CD14-positive monocyte (primary cell): ENCODE data around the gene BTN2A1. TPM values are rescaled to one million over a fixed set of nuclear protein-coding genes. Genes with fewer than 3 reads are reported as not detected.

Source experiments
- DNase-seq, 3 donors: peaks; one replicate each; pipeline ENCODE4 v3.0.0-alpha.2; 2011 to 2022
- H2AFZ ChIP-seq: 2 replicates; pipeline ENCODE4 v1.6.0; 2012; ENCODE audit warnings: mild to moderate bottlenecking, low read depth, low read length, inconsistent platforms; ENCODE audit not compliant: insufficient read depth, poor library complexity, severe bottlenecking
- H3K27ac ChIP-seq, 2 donors: 1 replicate in 1 of 2; 2 replicates in 1 of 2; pipeline ENCODE4 v1.5.1; 2012 to 2013; ENCODE audit warnings: low read length in 2 of 2, control low read depth in 1 of 2, inconsistent platforms in 1 of 2, low read depth in 1 of 2, mild to moderate bottlenecking in 1 of 2
- H3K27me3 ChIP-seq, 2 donors: one replicate each; pipeline versions ENCODE4 v1.6.0 to v1.6.1; 2011 to 2013; ENCODE audit warnings: low read length in 2 of 2; ENCODE audit not compliant: control insufficient read depth in 2 of 2, insufficient read depth in 2 of 2
- H3K36me3 ChIP-seq, 2 donors: replicated peaks in 1 of 2; 1 replicate in 1 of 2; 2 replicates in 1 of 2; pipeline versions ENCODE4 v1.5.1 to v1.6.1; 2012 to 2013; ENCODE audit warnings: low read length in 2 of 2, control low read depth in 1 of 2, inconsistent platforms in 1 of 2, mild to moderate bottlenecking in 1 of 2; ENCODE audit not compliant: insufficient read depth in 2 of 2, control insufficient read depth in 1 of 2
- H3K4me1 ChIP-seq, 2 donors: 1 replicate in 1 of 2; 2 replicates in 1 of 2; pipeline versions ENCODE4 v1.5.1 to v1.6.1; 2012 to 2013; ENCODE audit warnings: low read length in 2 of 2, control low read depth in 1 of 2, inconsistent platforms in 1 of 2, mild to moderate bottlenecking in 1 of 2, moderate library complexity in 1 of 2; ENCODE audit not compliant: insufficient read depth in 2 of 2, control insufficient read depth in 1 of 2
- H3K4me2 ChIP-seq: replicated peaks from 2 replicates; pipeline ENCODE3; 2012; ENCODE audit warnings: low read length, moderate library complexity, mild to moderate bottlenecking; ENCODE audit not compliant: poor library complexity, severe bottlenecking; ENCODE audit errors: extremely low read depth
- H3K4me3 ChIP-seq, 3 experiments: fragments of 200-600 bp in 1 of 3; sonication (generic) in 1 of 3; replicated peaks in 1 of 3; 1 replicate in 2 of 3; 2 replicates in 1 of 3; pipeline ENCODE4 v1.5.1; 2011 to 2013; ENCODE audit warnings: low read length in 3 of 3, mild to moderate bottlenecking in 3 of 3, control low read depth in 2 of 3, low read depth in 2 of 3, inconsistent platforms in 1 of 3, moderate library complexity in 1 of 3
- H3K79me2 ChIP-seq: 2 replicates; pipeline ENCODE4 v1.6.0; 2012; ENCODE audit warnings: mild to moderate bottlenecking, control low read depth, inconsistent platforms, low read length, moderate library complexity; ENCODE audit not compliant: insufficient read depth
- H3K9ac ChIP-seq: 2 replicates; pipeline ENCODE4 v1.6.0; 2017; ENCODE audit warnings: low read length, mild to moderate bottlenecking; ENCODE audit not compliant: insufficient read depth, poor library complexity, severe bottlenecking
- H3K9me3 ChIP-seq, 2 donors: replicated peaks in 1 of 2; 1 replicate in 1 of 2; 2 replicates in 1 of 2; pipeline versions ENCODE4 v1.5.1 to v1.6.1; 2012 to 2013; ENCODE audit warnings: low read length in 2 of 2, control low read depth in 1 of 2; ENCODE audit not compliant: control insufficient read depth in 1 of 2, insufficient read depth in 1 of 2
- H4K20me1 ChIP-seq: 2 replicates; pipeline ENCODE4 v1.6.0; 2012; ENCODE audit warnings: mild to moderate bottlenecking, low read length, control low read depth, moderate library complexity; ENCODE audit not compliant: insufficient read depth
- H3K27ac Mint-ChIP-seq, 7 donors: one replicate each; pipeline ENCODE4 v1.8.0; 2020; ENCODE audit warnings: mild to moderate bottlenecking in 7 of 7, mixed read lengths in 7 of 7, moderate library complexity in 6 of 7, inconsistent platforms in 2 of 7
- H3K27me3 Mint-ChIP-seq, 3 donors: one replicate each; pipeline ENCODE4 v1.8.0; 2021 to 2022; ENCODE audit warnings: low read depth in 3 of 3, mild to moderate bottlenecking in 3 of 3, mixed read lengths in 3 of 3, moderate library complexity in 3 of 3, inconsistent platforms in 1 of 3
- H3K36me3 Mint-ChIP-seq, 2 donors: one replicate each; pipeline ENCODE4 v1.8.0; 2020; ENCODE audit warnings: mixed read lengths in 2 of 2, inconsistent platforms in 1 of 2, mild to moderate bottlenecking in 1 of 2
- H3K4me1 Mint-ChIP-seq: one replicate; pipeline ENCODE4 v1.8.0; 2020; ENCODE audit warnings: mild to moderate bottlenecking, mixed read lengths
- H3K4me3 Mint-ChIP-seq, 2 donors: one replicate each; pipeline ENCODE4 v1.8.0; 2020; ENCODE audit warnings: mild to moderate bottlenecking in 2 of 2, mixed read lengths in 2 of 2, moderate library complexity in 1 of 2
- H3K9me3 Mint-ChIP-seq, 7 donors: one replicate each; pipeline ENCODE4 v1.8.0; 2020 to 2022; ENCODE audit warnings: mixed read lengths in 7 of 7, mild to moderate bottlenecking in 6 of 7, moderate library complexity in 6 of 7, inconsistent platforms in 2 of 7
- WGBS: methylation state at CpG from one replicate; pipeline ENCODE4 v1.1.5; 2013; ENCODE audit warnings: missing lambda C conversion rate; ENCODE audit not compliant: insufficient coverage; 5-methylcytosine and 5-hydroxymethylcytosine counted together
- intact Hi-C, 2 donors: fragments of 100-400 bp; cut with micrococcal nuclease; formaldehyde crosslinking; loops; one replicate each; pipeline versions ENCODE4 v1.15.0 to v1.15.1; 2023
- polyA plus RNA-seq, 3 donors: library from polyadenylated mRNA; depleted of rRNA in 1 of 3; unstranded in 2 of 3; stranded (reverse) in 1 of 3; fragments of 300-500 nt in 2 of 3; fragments of >200 nt in 1 of 3; fragmentation: Illumina TruSeq in 2 of 3; gene quantifications; 1 replicate in 2 of 3; 2 replicates in 1 of 3; pipeline ENCODE4 v1.2.3, GENCODE V29; 2012 to 2021
- TF ChIP-seq, protein P1 (sequence below): fragments of 200-600 bp; IDR thresholded peaks from one replicate; pipeline ENCODE4 v1.8.0; 2022; ENCODE audit warnings: antibody characterized with exemption, mild to moderate bottlenecking

Gene BTN2A1
- polyA plus RNA-seq, 3 donors = 4.3 to 66.4 (median 10.8) TPM

DNA sequence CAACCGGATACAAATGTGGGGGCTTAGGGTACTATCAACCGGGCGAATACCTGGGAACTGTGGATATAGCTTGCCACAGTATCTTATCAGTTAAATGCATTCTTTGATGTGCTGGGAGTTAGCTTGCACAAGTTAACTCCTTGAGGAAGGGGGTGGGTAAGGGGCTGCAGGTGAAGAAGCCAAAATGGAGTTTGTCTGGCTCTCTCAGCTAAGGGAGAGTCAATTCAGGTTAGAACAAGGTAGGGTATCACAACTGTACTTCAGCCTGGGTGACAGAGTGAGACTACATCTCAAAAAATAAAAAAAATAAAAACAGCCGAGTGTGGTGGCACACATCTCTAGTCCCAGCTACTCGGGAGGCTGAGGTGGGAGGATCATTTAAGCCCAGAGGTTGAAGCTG lies 33.8 kb downstream of the BTN2A1 start:
- Mint-ChIP-seq H3K27ac (no peak overlapping the region), H3K27me3 (peaks cover 3 to 6% (median 5%) of the 10 kb centered on the region in 3 donors), H3K36me3 (no peaks in the 10 kb centered on the region), H3K9me3 (peaks cover 0 to 8% (median 2%) of the 10 kb centered on the region in 7 donors), H3K4me1 (peaks cover 6% of the 10 kb centered on the region), H3K4me3 (no peak overlapping the region)
- Histone ChIP-seq H3K9ac (no peak overlapping the region), H3K4me3 (no peak overlapping the region), H3K27me3 (peaks cover 0 to 2% of the 10 kb centered on the region in 2 donors), H3K79me2 (no peaks in the 10 kb centered on the region), H2AFZ (no peak overlapping the region), H3K4me2 (no peak overlapping the region), H3K9me3 (no peaks in the 10 kb centered on the region), H4K20me1 (no peaks in the 10 kb centered on the region), H3K36me3 (no peaks in the 10 kb centered on the region), H3K27ac (no peak overlapping the region), H3K4me1 (no peaks in the 10 kb centered on the region)
- intact Hi-C loops = no loop called here
- DNase-seq = no peak
- TF ChIP-seq, protein P1, sequence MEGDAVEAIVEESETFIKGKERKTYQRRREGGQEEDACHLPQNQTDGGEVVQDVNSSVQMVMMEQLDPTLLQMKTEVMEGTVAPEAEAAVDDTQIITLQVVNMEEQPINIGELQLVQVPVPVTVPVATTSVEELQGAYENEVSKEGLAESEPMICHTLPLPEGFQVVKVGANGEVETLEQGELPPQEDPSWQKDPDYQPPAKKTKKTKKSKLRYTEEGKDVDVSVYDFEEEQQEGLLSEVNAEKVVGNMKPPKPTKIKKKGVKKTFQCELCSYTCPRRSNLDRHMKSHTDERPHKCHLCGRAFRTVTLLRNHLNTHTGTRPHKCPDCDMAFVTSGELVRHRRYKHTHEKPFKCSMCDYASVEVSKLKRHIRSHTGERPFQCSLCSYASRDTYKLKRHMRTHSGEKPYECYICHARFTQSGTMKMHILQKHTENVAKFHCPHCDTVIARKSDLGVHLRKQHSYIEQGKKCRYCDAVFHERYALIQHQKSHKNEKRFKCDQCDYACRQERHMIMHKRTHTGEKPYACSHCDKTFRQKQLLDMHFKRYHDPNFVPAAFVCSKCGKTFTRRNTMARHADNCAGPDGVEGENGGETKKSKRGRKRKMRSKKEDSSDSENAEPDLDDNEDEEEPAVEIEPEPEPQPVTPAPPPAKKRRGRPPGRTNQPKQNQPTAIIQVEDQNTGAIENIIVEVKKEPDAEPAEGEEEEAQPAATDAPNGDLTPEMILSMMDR = no peak
- 97% methylated on average over 3 of the region's 5 CpGs for WGBS

DNA sequence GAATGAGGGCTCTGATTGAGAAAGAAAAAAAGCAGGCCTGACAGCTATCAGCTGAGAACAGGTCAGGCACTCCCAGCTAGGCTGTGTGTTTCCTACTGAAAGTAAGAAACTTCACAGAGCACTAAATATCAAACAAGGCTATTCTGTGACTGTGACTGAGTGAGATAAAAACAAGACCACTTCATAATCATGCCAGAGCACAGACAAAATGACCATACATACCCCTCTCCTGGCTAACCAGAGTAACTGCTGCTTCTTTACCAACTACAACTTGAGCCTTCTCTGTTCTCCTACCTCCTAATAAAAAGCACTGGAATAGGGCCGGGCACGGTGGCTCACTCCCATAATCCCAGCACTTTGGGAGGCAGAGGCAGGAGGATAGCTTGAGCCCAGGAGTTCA lies 35.5 kb downstream of the BTN2A1 start:
- no peaks in the 10 kb centered on the region for H3K36me3 ChIP-seq
- no peaks in the 10 kb centered on the region for H4K20me1 ChIP-seq
- peaks cover 4 to 5% of the 10 kb centered on the region in 2 donors for H3K4me1 ChIP-seq
- no peak overlapping the region for H2AFZ ChIP-seq
- peaks cover 12% of the 10 kb centered on the region for H3K4me1 Mint-ChIP-seq
- H3K4me2 ChIP-seq = no peak overlapping the region
- H3K4me3 ChIP-seq = no peak overlapping the region
- H3K27ac Mint-ChIP-seq = peak overlapping the region in 2 of 7 donors; percentile 32 to 36
- no peak overlapping the region for H3K4me3 Mint-ChIP-seq
- intact Hi-C loops = no loop called here
- H3K36me3 Mint-ChIP-seq = no peaks in the 10 kb centered on the region
- peaks cover 0 to 1% (median 0%) of the 10 kb centered on the region in 7 donors for H3K9me3 Mint-ChIP-seq
- no peak overlapping the region for H3K27ac ChIP-seq
- H3K9ac ChIP-seq = no peak overlapping the region
- no peaks in the 10 kb centered on the region for H3K79me2 ChIP-seq
- no peaks in the 10 kb centered on the region for H3K9me3 ChIP-seq
- TF ChIP-seq, protein P1 = peak; percentile 25
- H3K27me3 ChIP-seq = peaks cover 0 to 2% of the 10 kb centered on the region in 2 donors
- peak in 2 of 3 donors; percentile 20 to 40 for DNase-seq
- peaks cover 3 to 6% (median 5%) of the 10 kb centered on the region in 3 donors for H3K27me3 Mint-ChIP-seq
- no CpG with 5 or more reads among the region's 2 CpGs for WGBS
